Measurements from ENCODE around the gene NCKAP5.

Gene NCKAP5

GRCh38 chr2:133333181-133333580, 235.1 kb downstream of the NCKAP5 start:
- Histone ChIP-seq H3K4me1 (no peaks in the 10 kb centered on the region), H3K4me3 (ENCODE audit: low read depth, low read length) (no peak overlapping the region), H3K36me3 (no peaks in the 10 kb centered on the region), H3K27me3 (no peaks in the 10 kb centered on the region), H3K9me3 (no peaks in the 10 kb centered on the region)
- DNase-seq: no peak
- TF ChIP-seq, protein P1, sequence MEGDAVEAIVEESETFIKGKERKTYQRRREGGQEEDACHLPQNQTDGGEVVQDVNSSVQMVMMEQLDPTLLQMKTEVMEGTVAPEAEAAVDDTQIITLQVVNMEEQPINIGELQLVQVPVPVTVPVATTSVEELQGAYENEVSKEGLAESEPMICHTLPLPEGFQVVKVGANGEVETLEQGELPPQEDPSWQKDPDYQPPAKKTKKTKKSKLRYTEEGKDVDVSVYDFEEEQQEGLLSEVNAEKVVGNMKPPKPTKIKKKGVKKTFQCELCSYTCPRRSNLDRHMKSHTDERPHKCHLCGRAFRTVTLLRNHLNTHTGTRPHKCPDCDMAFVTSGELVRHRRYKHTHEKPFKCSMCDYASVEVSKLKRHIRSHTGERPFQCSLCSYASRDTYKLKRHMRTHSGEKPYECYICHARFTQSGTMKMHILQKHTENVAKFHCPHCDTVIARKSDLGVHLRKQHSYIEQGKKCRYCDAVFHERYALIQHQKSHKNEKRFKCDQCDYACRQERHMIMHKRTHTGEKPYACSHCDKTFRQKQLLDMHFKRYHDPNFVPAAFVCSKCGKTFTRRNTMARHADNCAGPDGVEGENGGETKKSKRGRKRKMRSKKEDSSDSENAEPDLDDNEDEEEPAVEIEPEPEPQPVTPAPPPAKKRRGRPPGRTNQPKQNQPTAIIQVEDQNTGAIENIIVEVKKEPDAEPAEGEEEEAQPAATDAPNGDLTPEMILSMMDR (IDR thresholded peaks at IDR 0.05; ENCODE audit: low read depth, low read length): no peak

DNA sequence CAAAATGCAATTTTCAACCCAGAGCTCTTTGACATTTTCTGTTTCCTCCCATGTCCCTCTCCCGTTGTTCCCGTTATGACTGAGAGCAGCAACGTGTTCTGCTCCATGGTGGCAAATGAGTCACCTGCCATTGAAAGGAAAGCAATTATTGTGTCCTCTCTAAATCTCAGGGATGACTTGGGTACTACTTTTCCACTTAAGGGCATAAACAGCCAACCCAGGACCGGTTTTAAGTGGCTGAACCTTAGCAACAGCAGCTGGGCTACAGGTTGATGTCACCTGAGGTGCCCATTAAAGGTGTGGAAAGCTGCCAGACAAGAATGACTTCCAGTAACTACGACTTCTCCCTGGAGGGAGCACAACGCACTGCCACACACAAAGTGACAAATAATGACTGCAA, 236.8 kb downstream of the NCKAP5 start:
- Histone ChIP-seq H3K27me3 (no peaks in the 10 kb centered on the region), H3K36me3 (no peaks in the 10 kb centered on the region), H3K9me3 (no peaks in the 10 kb centered on the region), H3K4me1 (no peaks in the 10 kb centered on the region), H3K4me3 (ENCODE audit: low read depth, low read length) (no peak overlapping the region)
- TF ChIP-seq, protein P1 (IDR thresholded peaks at IDR 0.05; ENCODE audit: low read depth, low read length): no peak
- no peak for DNase-seq

DNA sequence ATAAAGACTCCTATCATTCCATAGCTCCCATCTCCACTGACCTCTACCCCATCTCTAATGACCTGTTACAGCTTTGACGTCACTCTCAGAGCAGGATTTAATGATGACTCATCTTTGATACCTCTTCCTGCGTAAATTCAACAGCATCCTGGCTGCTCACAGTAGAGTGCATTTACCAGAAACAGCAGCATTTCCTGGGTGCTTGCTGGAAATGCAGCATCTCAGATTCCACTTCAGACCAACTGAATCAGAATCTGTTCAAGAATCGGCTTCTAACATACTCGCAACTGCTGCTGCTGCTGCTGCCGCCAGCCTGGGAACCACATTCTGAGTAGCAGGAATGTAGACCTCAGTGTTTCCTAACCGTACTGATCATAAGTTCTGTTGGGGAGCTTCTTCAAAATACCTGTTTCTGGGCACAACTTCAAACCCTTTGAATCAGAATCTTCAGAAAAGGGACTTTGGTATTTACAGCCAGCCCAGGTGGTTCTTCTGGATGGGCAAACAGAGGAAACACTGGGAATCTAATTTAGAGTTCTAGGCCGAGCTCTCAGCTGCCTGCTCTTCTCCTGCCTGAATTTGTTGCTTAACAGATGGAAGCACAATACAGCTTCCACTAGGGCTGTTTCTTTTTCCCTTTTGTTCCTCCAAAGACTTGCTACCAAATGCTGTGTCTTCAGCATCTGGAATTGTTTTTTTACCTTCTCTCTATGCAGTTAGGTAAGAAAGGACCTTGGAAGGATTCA, 241.4 kb downstream of the NCKAP5 start:
- Histone ChIP-seq H3K4me3 (ENCODE audit: low read depth, low read length) (no peak overlapping the region), H3K36me3 (no peaks in the 10 kb centered on the region), H3K9me3 (no peaks in the 10 kb centered on the region), H3K27me3 (no peaks in the 10 kb centered on the region), H3K4me1 (no peaks in the 10 kb centered on the region)
- DNase-seq: no peak
- TF ChIP-seq, protein P1 (IDR thresholded peaks at IDR 0.05; ENCODE audit: low read depth, low read length): no peak

DNA sequence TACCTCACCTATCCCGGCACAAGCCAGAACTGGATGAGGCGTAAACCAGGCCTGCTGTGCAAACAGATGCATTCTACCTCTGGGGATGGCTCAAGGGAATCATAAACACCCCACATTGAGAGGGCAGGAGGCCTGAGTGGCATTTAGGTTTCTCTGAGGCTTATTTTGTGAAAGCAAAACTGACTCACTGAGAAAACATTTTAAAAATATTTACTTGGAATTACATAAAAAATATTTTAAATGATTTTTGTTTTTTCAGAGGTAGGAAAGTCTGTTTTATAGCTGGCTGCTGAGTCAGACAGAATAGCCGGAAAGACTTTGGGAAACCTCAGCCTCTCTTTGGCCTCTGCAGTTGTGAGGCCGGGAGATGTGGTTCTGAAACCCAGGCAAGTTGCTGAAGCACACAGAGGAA, 244.1 kb downstream of the NCKAP5 start:
- H3K9me3 ChIP-seq: no peaks in the 10 kb centered on the region
- TF ChIP-seq, protein P1 (IDR thresholded peaks at IDR 0.05; ENCODE audit: low read depth, low read length): no peak
- no peaks in the 10 kb centered on the region for H3K27me3 ChIP-seq
- H3K36me3 ChIP-seq: no peaks in the 10 kb centered on the region
- H3K4me3 ChIP-seq (ENCODE audit: low read depth, low read length): no peak overlapping the region
- H3K4me1 ChIP-seq: no peaks in the 10 kb centered on the region
- no peak for DNase-seq

DNA sequence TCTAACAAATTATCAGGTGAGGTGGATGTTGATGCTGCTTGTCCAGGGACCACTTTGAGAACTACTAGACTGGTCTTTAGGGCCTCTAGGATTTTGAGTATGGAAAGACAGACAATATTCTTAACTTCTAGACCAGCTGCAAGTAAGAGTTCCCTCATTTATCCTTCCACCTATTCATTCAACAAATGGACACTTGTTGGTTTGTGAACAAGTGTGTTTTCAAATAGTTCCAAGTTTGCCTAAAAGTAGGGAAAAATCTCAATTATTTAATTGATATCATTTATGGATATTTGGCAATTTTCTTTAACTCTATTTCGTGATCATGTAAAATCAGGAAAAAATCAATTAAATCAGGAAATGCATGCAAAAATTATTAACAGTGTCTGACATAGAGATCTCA, 245.4 kb downstream of the NCKAP5 start:
- H3K4me3 ChIP-seq (ENCODE audit: low read depth, low read length): no peak overlapping the region
- H3K36me3 ChIP-seq: no peaks in the 10 kb centered on the region
- TF ChIP-seq, protein P1 (IDR thresholded peaks at IDR 0.05; ENCODE audit: low read depth, low read length): no peak
- no peaks in the 10 kb centered on the region for H3K27me3 ChIP-seq
- DNase-seq: no peak
- H3K9me3 ChIP-seq: no peaks in the 10 kb centered on the region
- H3K4me1 ChIP-seq: no peaks in the 10 kb centered on the region

GRCh38 chr2:133317178-133317577, 251.1 kb downstream of the NCKAP5 start:
- Histone ChIP-seq H3K36me3 (no peaks in the 10 kb centered on the region), H3K27me3 (no peaks in the 10 kb centered on the region)

More at GRCh38 chr2:133317178-133317577, 251.1 kb downstream of the NCKAP5 start:
- TF ChIP-seq, protein P1 (IDR thresholded peaks at IDR 0.05; ENCODE audit: low read depth, low read length): no peak
- no peak for DNase-seq
- Histone ChIP-seq H3K9me3 (no peaks in the 10 kb centered on the region), H3K4me3 (ENCODE audit: low read depth, low read length) (no peak overlapping the region), H3K4me1 (no peaks in the 10 kb centered on the region)

Data from BE2C (cell line).